MM.1S (cell line): ENCODE data around the gene ULK4.

Experiments used
- EZH2 ChIP-seq: fragments of 300-600 bp; sonication (generic); optimal IDR thresholded peaks from 2 replicates; pipeline ENCODE3; 2017; ENCODE audit warnings: low read depth, mild to moderate bottlenecking, antibody characterized with exemption, low read length, mixed read lengths
- EZH2phosphoT487 ChIP-seq: fragments of 300-600 bp; sonication (generic); IDR thresholded peaks from 2 replicates; pipeline ENCODE4 v1.6.1; 2018; ENCODE audit warnings: antibody characterized with exemption, low read length
- TF ChIP-seq, protein P1 (sequence below): fragments of 300-600 bp; sonication (generic); IDR thresholded peaks from 2 replicates; pipeline ENCODE4 v1.5.1; 2016; ENCODE audit warnings: antibody characterized with exemption, low read length, mixed read lengths

DNA sequence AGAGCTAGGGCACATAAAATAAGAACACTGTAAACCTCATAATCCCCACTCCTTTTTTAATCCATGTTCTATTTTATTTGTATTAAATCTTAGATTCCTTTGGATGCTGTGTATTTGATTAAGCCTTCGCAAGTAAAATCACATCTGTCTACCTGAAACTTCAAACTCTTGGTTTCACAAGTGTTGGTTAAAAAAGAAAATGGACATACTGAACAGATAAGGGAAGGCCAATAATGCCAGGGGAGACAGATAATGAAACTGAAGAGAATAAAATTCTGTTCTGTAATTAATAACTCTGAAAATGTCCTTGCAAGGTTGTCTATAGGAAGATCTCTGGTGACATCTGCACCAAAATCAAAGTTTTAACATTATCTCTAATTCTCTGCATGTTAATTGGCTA lies 114.2 kb downstream of the ULK4 start:
- TF ChIP-seq, protein P1, sequence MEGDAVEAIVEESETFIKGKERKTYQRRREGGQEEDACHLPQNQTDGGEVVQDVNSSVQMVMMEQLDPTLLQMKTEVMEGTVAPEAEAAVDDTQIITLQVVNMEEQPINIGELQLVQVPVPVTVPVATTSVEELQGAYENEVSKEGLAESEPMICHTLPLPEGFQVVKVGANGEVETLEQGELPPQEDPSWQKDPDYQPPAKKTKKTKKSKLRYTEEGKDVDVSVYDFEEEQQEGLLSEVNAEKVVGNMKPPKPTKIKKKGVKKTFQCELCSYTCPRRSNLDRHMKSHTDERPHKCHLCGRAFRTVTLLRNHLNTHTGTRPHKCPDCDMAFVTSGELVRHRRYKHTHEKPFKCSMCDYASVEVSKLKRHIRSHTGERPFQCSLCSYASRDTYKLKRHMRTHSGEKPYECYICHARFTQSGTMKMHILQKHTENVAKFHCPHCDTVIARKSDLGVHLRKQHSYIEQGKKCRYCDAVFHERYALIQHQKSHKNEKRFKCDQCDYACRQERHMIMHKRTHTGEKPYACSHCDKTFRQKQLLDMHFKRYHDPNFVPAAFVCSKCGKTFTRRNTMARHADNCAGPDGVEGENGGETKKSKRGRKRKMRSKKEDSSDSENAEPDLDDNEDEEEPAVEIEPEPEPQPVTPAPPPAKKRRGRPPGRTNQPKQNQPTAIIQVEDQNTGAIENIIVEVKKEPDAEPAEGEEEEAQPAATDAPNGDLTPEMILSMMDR = no peak
- TF ChIP-seq EZH2phosphoT487 (no peak), EZH2 (no peak)
